GM18907 (cell line): ENCODE results near the gene ZNF350.
"Not testable (repeated sequence)": the region's sequence is repeated elsewhere in the genome, so short reads cannot be mapped to it uniquely, and the experiment has no call there.

Source experiments
- ATAC-seq: cut with Tn5 transposase; IDR thresholded peaks from one replicate; pipeline ENCODE4 v1.9.1; 2021; ENCODE audit warnings: mild to moderate bottlenecking, moderate library complexity; ENCODE audit not compliant: unreplicated experiment

Gene ZNF350

DNA sequence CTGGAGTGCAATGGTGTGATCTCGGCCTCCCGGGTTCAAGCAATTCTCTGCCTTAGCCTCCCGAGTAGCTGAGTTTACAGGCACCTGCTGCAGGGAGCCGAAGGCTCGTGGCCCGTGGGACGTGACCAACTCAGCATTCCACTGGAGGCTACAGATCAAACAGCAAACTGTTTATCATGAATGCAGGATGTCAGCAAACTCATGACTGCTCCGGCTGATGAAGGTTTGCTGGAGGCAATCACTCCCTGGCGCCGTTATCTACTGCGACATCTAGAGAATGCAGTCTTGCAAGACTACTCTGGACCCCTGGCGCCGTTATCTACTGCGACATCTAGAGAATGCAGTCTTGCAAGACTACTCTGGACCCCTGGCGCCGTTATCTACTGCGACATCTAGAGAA is 10.9 kb downstream of the ZNF350 start:
- ATAC-seq, result not testable (repeated sequence)

DNA sequence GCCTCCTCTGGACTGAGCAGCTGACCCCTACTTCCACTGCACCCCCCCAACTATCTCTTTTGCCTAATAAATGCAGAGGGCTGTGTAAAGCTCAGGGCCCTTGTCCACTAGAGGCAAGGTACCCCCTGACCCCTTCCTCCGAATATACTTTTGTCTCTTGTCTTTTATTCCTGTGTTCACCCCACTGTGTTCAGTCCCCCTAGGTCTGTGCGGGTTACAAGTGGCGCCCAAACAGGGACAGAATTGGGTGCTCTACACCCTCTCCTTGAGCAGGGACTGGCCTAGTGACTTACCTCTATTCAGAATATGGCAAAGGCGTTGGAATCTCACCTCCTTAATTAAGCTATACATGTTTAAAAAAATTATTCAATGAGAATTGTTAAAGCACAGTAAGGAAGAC is 15.0 kb downstream of the ZNF350 start:
- no peak for ATAC-seq

GRCh38 chr19:51970718-51971117 is 15.9 kb downstream of the ZNF350 start:
- ATAC-seq, result no peak

DNA sequence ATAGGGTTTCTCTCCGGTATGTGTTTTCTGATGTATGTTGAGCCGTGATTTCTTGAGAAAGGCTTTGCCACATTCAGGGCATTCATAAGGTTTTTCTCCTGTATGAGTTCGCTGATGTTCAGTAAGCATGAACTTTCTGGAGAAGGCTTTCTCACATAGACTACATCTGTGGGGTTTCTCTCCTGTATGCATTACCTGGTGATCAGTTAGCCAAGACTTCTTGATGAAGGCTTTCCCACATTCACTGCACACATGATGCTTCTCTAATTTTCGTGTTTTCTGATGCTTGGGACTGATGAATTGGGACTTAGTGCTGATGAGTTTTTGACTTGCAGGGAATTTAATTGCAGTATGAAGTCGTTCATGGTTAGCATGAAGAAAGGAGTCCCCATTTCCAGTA is 21.1 kb downstream of the ZNF350 start:
- no peak for ATAC-seq

DNA sequence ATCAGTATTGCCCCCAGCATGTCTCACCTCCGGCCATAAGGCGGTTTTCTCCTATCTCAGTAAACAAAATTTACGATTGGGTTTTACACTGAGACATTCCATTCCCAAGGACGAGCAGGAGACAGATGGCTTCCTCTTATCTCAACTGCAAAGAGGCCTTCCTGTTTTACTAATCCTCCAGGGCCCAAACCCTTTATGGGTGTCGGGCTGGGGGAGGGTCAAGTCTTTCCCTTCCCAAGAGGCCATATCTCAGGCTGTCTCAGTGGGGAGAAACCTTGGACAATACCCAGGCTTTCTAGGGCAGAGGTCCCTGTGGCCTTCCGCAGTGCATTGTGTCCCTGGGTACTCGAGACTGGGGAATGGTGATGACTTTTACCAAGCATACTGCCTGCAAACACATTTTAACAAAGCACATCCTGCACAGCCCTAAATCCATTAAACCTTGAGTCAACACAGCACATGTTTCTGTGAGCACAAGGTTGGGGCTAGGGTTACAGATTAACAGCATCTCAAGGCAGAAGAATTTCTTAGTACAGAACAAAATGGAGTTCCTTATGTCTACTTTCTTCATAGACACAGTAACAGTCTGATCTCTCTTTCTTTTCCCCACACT is 25.9 kb downstream of the ZNF350 start:
- not testable (repeated sequence) for ATAC-seq

GRCh38 chr19:51959791-51960190 is 26.8 kb downstream of the ZNF350 start:
- ATAC-seq, result no peak

DNA sequence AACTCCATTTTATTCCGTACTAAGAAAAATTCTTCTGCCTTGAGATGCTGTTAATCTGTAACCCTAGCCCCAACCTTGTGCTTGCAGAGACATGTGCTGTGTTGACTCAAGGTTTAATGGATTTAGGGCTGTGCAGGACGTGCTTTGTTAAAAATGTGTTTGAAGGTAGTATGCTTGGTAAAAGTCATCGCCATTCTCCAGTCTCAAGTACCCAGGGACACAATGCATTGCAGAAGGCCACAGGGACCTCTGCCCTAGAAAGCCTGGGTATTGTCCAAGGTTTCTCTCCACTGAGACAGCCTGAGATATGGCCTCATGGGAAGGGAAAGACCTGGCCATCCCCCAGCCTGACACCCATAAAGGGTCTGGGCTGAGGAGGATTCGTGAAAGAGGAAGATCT is 28.8 kb downstream of the ZNF350 start:
- not testable (repeated sequence) for ATAC-seq

DNA sequence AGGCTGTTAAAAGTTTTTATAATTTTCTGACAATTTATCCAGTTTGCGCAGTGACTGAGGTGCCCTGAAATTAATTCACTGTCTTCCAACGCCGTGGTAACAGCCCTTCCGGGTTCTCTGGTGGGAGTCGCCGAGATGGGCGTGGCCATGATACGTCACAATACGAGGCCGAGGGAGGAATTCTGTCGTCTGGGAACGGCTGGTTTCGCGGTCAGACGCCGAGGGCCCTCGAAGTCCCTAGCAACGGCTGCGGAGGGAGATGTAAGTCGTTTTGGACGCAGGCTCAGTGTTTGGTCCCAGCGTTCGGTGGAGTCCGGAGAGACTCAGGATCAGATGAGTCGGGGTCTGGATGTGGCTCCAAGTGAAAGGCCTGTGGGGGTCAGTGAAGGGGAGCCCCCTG is 37.7 kb downstream of the ZNF350 start:
- no peak for ATAC-seq

- ATAC-seq, result no peak
These were observed 40.0 kb downstream of the ZNF350 start for GRCh38 chr19:51946602-51947001.

GRCh38 chr19:51944798-51945552 is 41.7 kb downstream of the ZNF350 start:
- no peak for ATAC-seq

DNA sequence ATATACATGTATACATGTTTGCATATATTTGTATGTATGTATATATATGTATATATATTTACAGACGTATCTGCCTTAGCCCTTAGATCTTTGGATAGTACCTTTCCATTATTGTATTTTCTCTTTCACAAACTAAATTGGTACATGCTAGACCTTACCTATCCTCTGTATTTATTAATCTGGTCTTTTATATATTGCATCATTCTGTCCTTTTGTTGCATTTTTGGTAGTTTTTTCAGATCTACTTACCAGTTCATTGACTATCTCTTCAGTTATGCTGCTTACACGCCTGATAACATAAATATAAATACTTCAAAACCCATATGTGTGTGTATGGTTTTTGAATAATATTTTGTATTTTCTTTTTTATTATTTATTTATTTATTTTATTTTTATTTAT is 47.7 kb downstream of the ZNF350 start:
- ATAC-seq, result no peak

DNA sequence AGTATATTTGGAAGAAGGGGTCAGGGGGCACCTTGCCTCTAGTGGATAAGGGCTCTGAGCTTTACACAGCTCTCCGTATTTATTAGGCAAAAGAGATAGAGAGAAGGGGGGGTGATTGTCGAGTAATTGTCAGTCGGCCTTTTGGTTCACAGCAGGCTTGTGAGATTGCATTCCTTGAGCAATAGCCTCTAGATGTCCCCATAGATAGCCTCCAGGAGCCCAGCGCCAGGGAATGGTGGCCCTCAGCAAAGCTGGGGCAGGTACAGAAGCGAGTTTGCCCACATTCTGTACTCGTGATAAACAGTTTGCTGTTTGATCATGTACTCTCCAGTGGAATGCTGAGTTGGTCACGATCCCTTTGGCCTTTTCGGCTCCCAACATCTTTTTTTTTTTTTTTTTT is 54.7 kb downstream of the ZNF350 start:
- no peak for ATAC-seq

DNA sequence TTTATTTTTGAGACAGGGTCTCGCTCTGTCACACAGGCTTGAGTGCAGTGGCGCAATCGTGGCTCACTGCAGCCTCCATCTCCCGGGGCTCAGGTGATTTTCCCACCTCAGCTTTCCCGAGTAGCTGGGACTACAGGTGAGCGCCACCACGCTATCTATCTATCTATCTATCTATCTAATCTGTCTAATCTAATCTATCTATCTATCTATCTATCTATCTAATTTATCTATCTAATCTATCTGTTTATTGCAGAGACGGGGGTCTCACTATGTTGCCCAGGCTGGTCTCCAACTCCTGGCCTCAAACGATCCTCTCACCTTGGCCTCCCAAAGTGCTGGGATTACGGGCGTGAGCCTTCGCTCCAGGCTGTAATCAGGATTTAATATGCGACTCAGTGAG is 58.8 kb downstream of the ZNF350 start:
- no peak for ATAC-seq

GRCh38 chr19:51926784-51927741 is 59.6 kb downstream of the ZNF350 start, which contains the start of gene ZNF613:
Gene ZNF613 (plus strand): TSS chr19:51927472. CDS start chr19:51936221, 8,749 bp downstream.
- ATAC-seq, result peak; percentile 88

DNA sequence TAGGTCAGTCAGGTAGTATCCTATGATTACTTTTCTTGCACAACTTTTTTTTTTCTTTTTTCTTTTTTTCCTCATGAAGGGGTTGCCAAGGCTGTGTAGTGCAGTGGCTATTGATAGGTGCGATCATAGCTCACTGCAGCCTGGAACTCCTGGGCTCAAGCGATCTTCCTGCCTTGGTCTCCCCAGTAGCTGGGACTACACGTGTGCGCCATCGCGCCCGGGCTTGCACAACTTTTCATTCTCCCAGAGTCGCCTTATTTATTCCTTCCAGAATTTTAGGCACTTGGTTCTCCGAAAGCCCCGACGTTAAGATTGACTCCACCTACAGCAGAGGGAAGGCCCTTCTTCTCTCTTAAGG is 60.2 kb downstream of the ZNF350 start:
- ATAC-seq, result no peak

- no peak for ATAC-seq
These were observed 64.7 kb downstream of the ZNF350 start for GRCh38 chr19:51921949-51922348.

DNA sequence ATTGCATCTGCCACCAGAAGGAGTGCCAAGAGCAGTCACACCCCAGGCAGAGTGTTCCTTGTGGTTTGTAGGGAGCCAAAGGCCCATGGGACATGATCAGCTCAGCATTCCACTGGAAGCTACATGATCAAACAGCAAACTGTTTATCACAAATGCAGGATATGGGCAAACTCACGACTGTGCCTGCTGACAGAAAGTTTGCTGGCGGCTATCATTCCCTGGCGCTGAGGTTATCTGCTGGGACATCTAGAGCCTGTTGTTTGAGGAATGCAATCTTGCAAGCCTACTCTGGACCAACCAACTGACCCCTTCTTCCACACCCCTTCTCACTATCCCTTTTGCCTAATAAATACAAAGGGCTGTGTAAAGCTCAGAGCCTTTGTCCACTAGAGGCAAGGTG is 67.0 kb downstream of the ZNF350 start:
- no peak for ATAC-seq

- ATAC-seq, result no peak
These were observed 70.5 kb downstream of the ZNF350 start for GRCh38 chr19:51916167-51916566.

DNA sequence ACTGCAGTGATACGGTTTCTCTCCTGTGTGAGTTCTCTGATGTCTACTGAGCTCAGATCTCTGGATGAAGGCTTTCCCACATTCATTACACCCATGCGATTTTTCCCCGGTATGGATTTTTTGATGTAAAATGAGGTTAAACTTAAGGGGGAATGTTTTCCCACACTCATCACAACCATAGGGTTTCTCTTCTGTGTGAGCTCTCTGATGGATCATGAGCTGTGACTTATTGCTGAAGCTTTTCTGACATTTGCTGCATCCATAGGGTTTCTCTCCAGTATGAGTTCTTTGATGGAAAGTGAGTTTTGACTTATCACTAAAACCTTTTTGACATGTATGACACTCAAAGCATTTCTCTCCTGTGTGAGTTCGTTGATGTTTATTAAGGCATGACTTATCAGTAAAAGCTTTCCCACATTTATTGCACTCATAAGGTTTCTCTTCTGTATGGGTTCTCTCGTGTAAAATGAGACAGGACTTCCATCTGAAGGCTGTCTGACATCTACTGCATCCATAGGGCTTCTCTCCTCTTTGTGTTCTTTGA is 71.2 kb downstream of the ZNF350 start:
- no peak for ATAC-seq
